ENCODE measurements around the gene SEMA6A. TPM values are rescaled to one million over a fixed set of nuclear protein-coding genes. Genes with fewer than 3 reads are reported as not detected.

SEMA6A gene
- polyA plus RNA-seq, 2 of the 4 experiments (the other 2 are of a cell fraction): 0.01 TPM; not detected in 1

DNA sequence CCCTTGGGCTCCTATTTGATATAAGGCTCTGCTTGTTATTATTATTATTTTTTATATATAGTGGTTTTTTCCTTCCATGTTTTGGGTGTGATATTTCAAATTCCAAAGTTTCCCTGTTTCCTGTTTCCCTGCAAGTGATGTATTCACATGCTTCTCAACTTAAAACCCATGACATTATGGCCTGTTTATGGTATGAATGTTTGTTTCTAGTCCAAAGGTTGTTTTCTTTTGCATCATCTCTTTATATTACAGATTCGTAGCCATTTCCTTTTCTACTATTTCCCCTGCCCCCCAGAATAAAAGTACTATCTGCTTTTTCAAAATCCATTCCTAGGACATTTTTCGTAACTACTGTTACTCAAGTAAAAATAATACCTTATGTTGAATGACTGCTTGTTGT is 7.5 kb downstream of the SEMA6A start:
- H3K4me1 ChIP-seq: peaks cover 7% of the 10 kb centered on the region
- CTCF ChIA-PET: no interaction called here

DNA sequence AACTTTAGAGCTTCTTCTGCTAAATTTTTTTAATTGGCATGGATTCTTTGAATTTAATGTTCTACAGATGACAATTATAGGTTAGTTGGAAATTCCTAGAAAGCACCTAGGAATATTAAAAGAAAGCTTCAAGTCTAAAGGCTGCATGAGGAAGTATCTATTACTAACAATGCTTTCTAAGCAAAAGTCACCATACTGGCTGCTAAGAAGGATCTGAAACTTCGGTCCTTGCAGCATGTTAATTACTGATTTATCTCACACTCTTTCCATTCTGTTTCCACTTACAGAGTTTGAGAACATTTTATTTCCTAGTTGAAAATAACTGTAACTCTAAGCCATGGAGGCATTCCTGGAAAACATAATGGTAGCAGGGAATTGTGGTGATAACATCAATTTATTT is 8.4 kb downstream of the SEMA6A start:
- WGBS (ENCODE audit: missing lambda C conversion rate): 33% methylated on average over 1 of the region's 1 CpG
- FAIRE-seq (no peak), ATAC-seq (no peak), DNase-seq (ENCODE audit: low read depth in 1 of 2, low spot score in 1 of 2) (no peak)
- POLR2A ChIA-PET: no interaction called here
- H3K4me2 ChIP-seq: no peak overlapping the region
- H3K9me3 ChIP-seq: no peaks in the 10 kb centered on the region
- no peak overlapping the region for H3K4me3 ChIP-seq
- no peak overlapping the region for H3K27ac ChIP-seq
- no peaks in the 10 kb centered on the region for H3K4me1 ChIP-seq
- CTCF ChIA-PET: interaction anchor here (0.7 to 1.0 kb wide), 2 partner anchors 8 to 9 kb away, joined by 3 to 4 read pairs; no protein-coding TSS in a partner anchor
- TF ChIP-seq, protein P1, sequence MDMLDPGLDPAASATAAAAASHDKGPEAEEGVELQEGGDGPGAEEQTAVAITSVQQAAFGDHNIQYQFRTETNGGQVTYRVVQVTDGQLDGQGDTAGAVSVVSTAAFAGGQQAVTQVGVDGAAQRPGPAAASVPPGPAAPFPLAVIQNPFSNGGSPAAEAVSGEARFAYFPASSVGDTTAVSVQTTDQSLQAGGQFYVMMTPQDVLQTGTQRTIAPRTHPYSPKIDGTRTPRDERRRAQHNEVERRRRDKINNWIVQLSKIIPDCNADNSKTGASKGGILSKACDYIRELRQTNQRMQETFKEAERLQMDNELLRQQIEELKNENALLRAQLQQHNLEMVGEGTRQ (IDR thresholded peaks at IDR 0.05): no peak
- TF ChIP-seq, protein P2, sequence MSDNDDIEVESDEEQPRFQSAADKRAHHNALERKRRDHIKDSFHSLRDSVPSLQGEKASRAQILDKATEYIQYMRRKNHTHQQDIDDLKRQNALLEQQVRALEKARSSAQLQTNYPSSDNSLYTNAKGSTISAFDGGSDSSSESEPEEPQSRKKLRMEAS (IDR thresholded peaks at IDR 0.05): no peak
- no peak for TF ChIP-seq CBX8 (IDR thresholded peaks at IDR 0.05)
- TF ChIP-seq, protein P3, sequence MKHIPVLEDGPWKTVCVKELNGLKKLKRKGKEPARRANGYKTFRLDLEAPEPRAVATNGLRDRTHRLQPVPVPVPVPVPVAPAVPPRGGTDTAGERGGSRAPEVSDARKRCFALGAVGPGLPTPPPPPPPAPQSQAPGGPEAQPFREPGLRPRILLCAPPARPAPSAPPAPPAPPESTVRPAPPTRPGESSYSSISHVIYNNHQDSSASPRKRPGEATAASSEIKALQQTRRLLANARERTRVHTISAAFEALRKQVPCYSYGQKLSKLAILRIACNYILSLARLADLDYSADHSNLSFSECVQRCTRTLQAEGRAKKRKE (CRISPR knock-in tag; IDR thresholded peaks at IDR 0.05; ENCODE audit: low read depth): no peak
- no peak for TF ChIP-seq KDM5A (IDR thresholded peaks at IDR 0.05)
- no peak for TF ChIP-seq TFCP2L1 (CRISPR knock-in tag; IDR thresholded peaks at IDR 0.05)
- no peak for TF ChIP-seq HOXA7 (CRISPR knock-in tag; IDR thresholded peaks at IDR 0.05)
- TF ChIP-seq EHMT2 (IDR thresholded peaks at IDR 0.05; ENCODE audit: low read depth): no peak
- TF ChIP-seq, protein P4, sequence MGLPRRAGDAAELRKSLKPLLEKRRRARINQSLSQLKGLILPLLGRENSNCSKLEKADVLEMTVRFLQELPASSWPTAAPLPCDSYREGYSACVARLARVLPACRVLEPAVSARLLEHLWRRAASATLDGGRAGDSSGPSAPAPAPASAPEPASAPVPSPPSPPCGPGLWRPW (IDR thresholded peaks at IDR 0.05): no peak
- TF ChIP-seq, protein P5, sequence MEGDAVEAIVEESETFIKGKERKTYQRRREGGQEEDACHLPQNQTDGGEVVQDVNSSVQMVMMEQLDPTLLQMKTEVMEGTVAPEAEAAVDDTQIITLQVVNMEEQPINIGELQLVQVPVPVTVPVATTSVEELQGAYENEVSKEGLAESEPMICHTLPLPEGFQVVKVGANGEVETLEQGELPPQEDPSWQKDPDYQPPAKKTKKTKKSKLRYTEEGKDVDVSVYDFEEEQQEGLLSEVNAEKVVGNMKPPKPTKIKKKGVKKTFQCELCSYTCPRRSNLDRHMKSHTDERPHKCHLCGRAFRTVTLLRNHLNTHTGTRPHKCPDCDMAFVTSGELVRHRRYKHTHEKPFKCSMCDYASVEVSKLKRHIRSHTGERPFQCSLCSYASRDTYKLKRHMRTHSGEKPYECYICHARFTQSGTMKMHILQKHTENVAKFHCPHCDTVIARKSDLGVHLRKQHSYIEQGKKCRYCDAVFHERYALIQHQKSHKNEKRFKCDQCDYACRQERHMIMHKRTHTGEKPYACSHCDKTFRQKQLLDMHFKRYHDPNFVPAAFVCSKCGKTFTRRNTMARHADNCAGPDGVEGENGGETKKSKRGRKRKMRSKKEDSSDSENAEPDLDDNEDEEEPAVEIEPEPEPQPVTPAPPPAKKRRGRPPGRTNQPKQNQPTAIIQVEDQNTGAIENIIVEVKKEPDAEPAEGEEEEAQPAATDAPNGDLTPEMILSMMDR (IDR thresholded peaks at IDR 0.05): no peak

More for the DNA sequence above, 7.5 kb downstream of the SEMA6A start:
- DNase-seq (ENCODE audit: low read depth in 1 of 2, low spot score in 1 of 2) (no peak), FAIRE-seq (no peak), ATAC-seq (no peak)
- no peak for TF ChIP-seq RFX5 (IDR thresholded peaks at IDR 0.05)
- TF ChIP-seq, protein P2 (IDR thresholded peaks at IDR 0.05): no peak
- TF ChIP-seq, protein P6, sequence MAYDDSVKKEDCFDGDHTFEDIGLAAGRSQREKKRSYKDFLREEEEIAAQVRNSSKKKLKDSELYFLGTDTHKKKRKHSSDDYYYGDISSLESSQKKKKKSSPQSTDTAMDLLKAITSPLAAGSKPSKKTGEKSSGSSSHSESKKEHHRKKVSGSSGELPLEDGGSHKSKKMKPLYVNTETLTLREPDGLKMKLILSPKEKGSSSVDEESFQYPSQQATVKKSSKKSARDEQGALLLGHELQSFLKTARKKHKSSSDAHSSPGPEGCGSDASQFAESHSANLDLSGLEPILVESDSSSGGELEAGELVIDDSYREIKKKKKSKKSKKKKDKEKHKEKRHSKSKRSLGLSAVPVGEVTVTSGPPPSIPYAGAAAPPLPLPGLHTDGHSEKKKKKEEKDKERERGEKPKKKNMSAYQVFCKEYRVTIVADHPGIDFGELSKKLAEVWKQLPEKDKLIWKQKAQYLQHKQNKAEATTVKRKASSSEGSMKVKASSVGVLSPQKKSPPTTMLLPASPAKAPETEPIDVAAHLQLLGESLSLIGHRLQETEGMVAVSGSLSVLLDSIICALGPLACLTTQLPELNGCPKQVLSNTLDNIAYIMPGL (CRISPR knock-in tag; IDR thresholded peaks at IDR 0.05; ENCODE audit: borderline replicate concordance): no peak
- TF ChIP-seq EHF (CRISPR knock-in tag; IDR thresholded peaks at IDR 0.05): no peak
- TF ChIP-seq MAZ (IDR thresholded peaks at IDR 0.05; ENCODE audit: borderline replicate concordance, low read depth, low read length): no peak
- TF ChIP-seq, protein P7, sequence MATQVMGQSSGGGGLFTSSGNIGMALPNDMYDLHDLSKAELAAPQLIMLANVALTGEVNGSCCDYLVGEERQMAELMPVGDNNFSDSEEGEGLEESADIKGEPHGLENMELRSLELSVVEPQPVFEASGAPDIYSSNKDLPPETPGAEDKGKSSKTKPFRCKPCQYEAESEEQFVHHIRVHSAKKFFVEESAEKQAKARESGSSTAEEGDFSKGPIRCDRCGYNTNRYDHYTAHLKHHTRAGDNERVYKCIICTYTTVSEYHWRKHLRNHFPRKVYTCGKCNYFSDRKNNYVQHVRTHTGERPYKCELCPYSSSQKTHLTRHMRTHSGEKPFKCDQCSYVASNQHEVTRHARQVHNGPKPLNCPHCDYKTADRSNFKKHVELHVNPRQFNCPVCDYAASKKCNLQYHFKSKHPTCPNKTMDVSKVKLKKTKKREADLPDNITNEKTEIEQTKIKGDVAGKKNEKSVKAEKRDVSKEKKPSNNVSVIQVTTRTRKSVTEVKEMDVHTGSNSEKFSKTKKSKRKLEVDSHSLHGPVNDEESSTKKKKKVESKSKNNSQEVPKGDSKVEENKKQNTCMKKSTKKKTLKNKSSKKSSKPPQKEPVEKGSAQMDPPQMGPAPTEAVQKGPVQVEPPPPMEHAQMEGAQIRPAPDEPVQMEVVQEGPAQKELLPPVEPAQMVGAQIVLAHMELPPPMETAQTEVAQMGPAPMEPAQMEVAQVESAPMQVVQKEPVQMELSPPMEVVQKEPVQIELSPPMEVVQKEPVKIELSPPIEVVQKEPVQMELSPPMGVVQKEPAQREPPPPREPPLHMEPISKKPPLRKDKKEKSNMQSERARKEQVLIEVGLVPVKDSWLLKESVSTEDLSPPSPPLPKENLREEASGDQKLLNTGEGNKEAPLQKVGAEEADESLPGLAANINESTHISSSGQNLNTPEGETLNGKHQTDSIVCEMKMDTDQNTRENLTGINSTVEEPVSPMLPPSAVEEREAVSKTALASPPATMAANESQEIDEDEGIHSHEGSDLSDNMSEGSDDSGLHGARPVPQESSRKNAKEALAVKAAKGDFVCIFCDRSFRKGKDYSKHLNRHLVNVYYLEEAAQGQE (IDR thresholded peaks at IDR 0.05): no peak
- TF ChIP-seq MAFK (IDR thresholded peaks at IDR 0.05; ENCODE audit: partially characterized antibody): no peak
- no peak for TF ChIP-seq FOSL2 (IDR thresholded peaks at IDR 0.05)
- TF ChIP-seq FOSL2 (CRISPR knock-in tag; IDR thresholded peaks at IDR 0.05): no peak
- TF ChIP-seq EHMT2 (IDR thresholded peaks at IDR 0.05; ENCODE audit: low read depth): no peak
- TF ChIP-seq, protein P8, sequence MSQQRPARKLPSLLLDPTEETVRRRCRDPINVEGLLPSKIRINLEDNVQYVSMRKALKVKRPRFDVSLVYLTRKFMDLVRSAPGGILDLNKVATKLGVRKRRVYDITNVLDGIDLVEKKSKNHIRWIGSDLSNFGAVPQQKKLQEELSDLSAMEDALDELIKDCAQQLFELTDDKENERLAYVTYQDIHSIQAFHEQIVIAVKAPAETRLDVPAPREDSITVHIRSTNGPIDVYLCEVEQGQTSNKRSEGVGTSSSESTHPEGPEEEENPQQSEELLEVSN (IDR thresholded peaks at IDR 0.05; ENCODE audit: borderline replicate concordance, low read depth): no peak
- TF ChIP-seq RAD21 (conservative IDR thresholded peaks at IDR 0.05 in 1 of 2, IDR thresholded peaks at IDR 0.05 in 1 of 2): no peak
- TF ChIP-seq, protein P5 (IDR thresholded peaks at IDR 0.05): no peak
- no peak for TF ChIP-seq CBX8 (IDR thresholded peaks at IDR 0.05)
- TF ChIP-seq GATA3 (IDR thresholded peaks at IDR 0.05; ENCODE audit: borderline replicate concordance): no peak
- TF ChIP-seq PHF8 (IDR thresholded peaks at IDR 0.05; ENCODE audit: borderline replicate concordance, low read depth): no peak
- TF ChIP-seq CBX2 (IDR thresholded peaks at IDR 0.05; ENCODE audit: borderline replicate concordance, low read depth): no peak
- TF ChIP-seq RCOR1 (IDR thresholded peaks at IDR 0.05; ENCODE audit: low read depth, low read length): no peak
- TF ChIP-seq TP53 (CRISPR knock-in tag; IDR thresholded peaks at IDR 0.05): no peak
- no peak for TF ChIP-seq CEBPB (IDR thresholded peaks at IDR 0.05)
- Histone ChIP-seq H3K4me2 (no peak overlapping the region), H3K27ac (no peak overlapping the region), H3K9me3 (no peaks in the 10 kb centered on the region), H3K4me3 (no peak overlapping the region)
- WGBS (ENCODE audit: missing lambda C conversion rate): 9% methylated on average over 2 of the region's 2 CpGs
- POLR2A ChIA-PET: no interaction called here

Data from A549 (cell line).